CD14-positive monocyte (primary cell): ENCODE results near the gene TGFBRAP1. TPM values are rescaled to one million over a fixed set of nuclear protein-coding genes. Genes with fewer than 3 reads are reported as not detected.

ENCODE experiments used
- DNase-seq, 3 donors: peaks; one replicate each; pipeline ENCODE4 v3.0.0-alpha.2; 2011 to 2022
- H2AFZ ChIP-seq: 2 replicates; pipeline ENCODE4 v1.6.0; 2012; ENCODE audit warnings: mild to moderate bottlenecking, low read depth, low read length, inconsistent platforms; ENCODE audit not compliant: insufficient read depth, poor library complexity, severe bottlenecking
- H3K27ac ChIP-seq, 2 donors: 1 replicate in 1 of 2; 2 replicates in 1 of 2; pipeline ENCODE4 v1.5.1; 2012 to 2013; ENCODE audit warnings: low read length in 2 of 2, control low read depth in 1 of 2, inconsistent platforms in 1 of 2, low read depth in 1 of 2, mild to moderate bottlenecking in 1 of 2
- H3K27me3 ChIP-seq, 2 donors: one replicate each; pipeline versions ENCODE4 v1.6.0 to v1.6.1; 2011 to 2013; ENCODE audit warnings: low read length in 2 of 2; ENCODE audit not compliant: control insufficient read depth in 2 of 2, insufficient read depth in 2 of 2
- H3K36me3 ChIP-seq, 2 donors: replicated peaks in 1 of 2; 1 replicate in 1 of 2; 2 replicates in 1 of 2; pipeline versions ENCODE4 v1.5.1 to v1.6.1; 2012 to 2013; ENCODE audit warnings: low read length in 2 of 2, control low read depth in 1 of 2, inconsistent platforms in 1 of 2, mild to moderate bottlenecking in 1 of 2; ENCODE audit not compliant: insufficient read depth in 2 of 2, control insufficient read depth in 1 of 2
- H3K4me1 ChIP-seq, 2 donors: 1 replicate in 1 of 2; 2 replicates in 1 of 2; pipeline versions ENCODE4 v1.5.1 to v1.6.1; 2012 to 2013; ENCODE audit warnings: low read length in 2 of 2, control low read depth in 1 of 2, inconsistent platforms in 1 of 2, mild to moderate bottlenecking in 1 of 2, moderate library complexity in 1 of 2; ENCODE audit not compliant: insufficient read depth in 2 of 2, control insufficient read depth in 1 of 2
- H3K4me2 ChIP-seq: replicated peaks from 2 replicates; pipeline ENCODE3; 2012; ENCODE audit warnings: low read length, moderate library complexity, mild to moderate bottlenecking; ENCODE audit not compliant: poor library complexity, severe bottlenecking; ENCODE audit errors: extremely low read depth
- H3K4me3 ChIP-seq, 3 experiments: fragments of 200-600 bp in 1 of 3; sonication (generic) in 1 of 3; replicated peaks in 1 of 3; 1 replicate in 2 of 3; 2 replicates in 1 of 3; pipeline ENCODE4 v1.5.1; 2011 to 2013; ENCODE audit warnings: low read length in 3 of 3, mild to moderate bottlenecking in 3 of 3, control low read depth in 2 of 3, low read depth in 2 of 3, inconsistent platforms in 1 of 3, moderate library complexity in 1 of 3
- H3K79me2 ChIP-seq: 2 replicates; pipeline ENCODE4 v1.6.0; 2012; ENCODE audit warnings: mild to moderate bottlenecking, control low read depth, inconsistent platforms, low read length, moderate library complexity; ENCODE audit not compliant: insufficient read depth
- H3K9ac ChIP-seq: 2 replicates; pipeline ENCODE4 v1.6.0; 2017; ENCODE audit warnings: low read length, mild to moderate bottlenecking; ENCODE audit not compliant: insufficient read depth, poor library complexity, severe bottlenecking
- H3K9me3 ChIP-seq, 2 donors: replicated peaks in 1 of 2; 1 replicate in 1 of 2; 2 replicates in 1 of 2; pipeline versions ENCODE4 v1.5.1 to v1.6.1; 2012 to 2013; ENCODE audit warnings: low read length in 2 of 2, control low read depth in 1 of 2; ENCODE audit not compliant: control insufficient read depth in 1 of 2, insufficient read depth in 1 of 2
- H4K20me1 ChIP-seq: 2 replicates; pipeline ENCODE4 v1.6.0; 2012; ENCODE audit warnings: mild to moderate bottlenecking, low read length, control low read depth, moderate library complexity; ENCODE audit not compliant: insufficient read depth
- H3K27ac Mint-ChIP-seq, 7 donors: one replicate each; pipeline ENCODE4 v1.8.0; 2020; ENCODE audit warnings: mild to moderate bottlenecking in 7 of 7, mixed read lengths in 7 of 7, moderate library complexity in 6 of 7, inconsistent platforms in 2 of 7
- H3K27me3 Mint-ChIP-seq, 3 donors: one replicate each; pipeline ENCODE4 v1.8.0; 2021 to 2022; ENCODE audit warnings: low read depth in 3 of 3, mild to moderate bottlenecking in 3 of 3, mixed read lengths in 3 of 3, moderate library complexity in 3 of 3, inconsistent platforms in 1 of 3
- H3K36me3 Mint-ChIP-seq, 2 donors: one replicate each; pipeline ENCODE4 v1.8.0; 2020; ENCODE audit warnings: mixed read lengths in 2 of 2, inconsistent platforms in 1 of 2, mild to moderate bottlenecking in 1 of 2
- H3K4me1 Mint-ChIP-seq: one replicate; pipeline ENCODE4 v1.8.0; 2020; ENCODE audit warnings: mild to moderate bottlenecking, mixed read lengths
- H3K4me3 Mint-ChIP-seq, 2 donors: one replicate each; pipeline ENCODE4 v1.8.0; 2020; ENCODE audit warnings: mild to moderate bottlenecking in 2 of 2, mixed read lengths in 2 of 2, moderate library complexity in 1 of 2
- H3K9me3 Mint-ChIP-seq, 7 donors: one replicate each; pipeline ENCODE4 v1.8.0; 2020 to 2022; ENCODE audit warnings: mixed read lengths in 7 of 7, mild to moderate bottlenecking in 6 of 7, moderate library complexity in 6 of 7, inconsistent platforms in 2 of 7
- CTCF ChIP-seq: fragments of 200-600 bp; IDR thresholded peaks from one replicate; pipeline ENCODE4 v1.8.0; 2022; ENCODE audit warnings: antibody characterized with exemption, mild to moderate bottlenecking
- WGBS: methylation state at CpG from one replicate; pipeline ENCODE4 v1.1.5; 2013; ENCODE audit warnings: missing lambda C conversion rate; ENCODE audit not compliant: insufficient coverage; 5-methylcytosine and 5-hydroxymethylcytosine counted together
- intact Hi-C, 2 donors: fragments of 100-400 bp; cut with micrococcal nuclease; formaldehyde crosslinking; loops; one replicate each; pipeline versions ENCODE4 v1.15.0 to v1.15.1; 2023
- polyA plus RNA-seq, 3 donors: library from polyadenylated mRNA; depleted of rRNA in 1 of 3; unstranded in 2 of 3; stranded (reverse) in 1 of 3; fragments of 300-500 nt in 2 of 3; fragments of >200 nt in 1 of 3; fragmentation: Illumina TruSeq in 2 of 3; gene quantifications; 1 replicate in 2 of 3; 2 replicates in 1 of 3; pipeline ENCODE4 v1.2.3, GENCODE V29; 2012 to 2021

Gene TGFBRAP1
- polyA plus RNA-seq, 3 donors = 10.0 to 10.5 (median 10.2) TPM

- peaks cover 17 to 20% of the 10 kb centered on the region in 2 donors for H3K4me1 ChIP-seq
- peak overlapping the region; percentile 93 for H3K9ac ChIP-seq
- Mint-ChIP-seq H3K36me3 (peaks cover 32 to 35% of the 10 kb centered on the region in 2 donors), H3K27me3 (no peaks in the 10 kb centered on the region), H3K4me1 (peaks cover 26% of the 10 kb centered on the region), H3K27ac (peak overlapping the region; percentile 100), H3K4me3 (peak overlapping the region; percentile 91 to 100), H3K9me3 (no peaks in the 10 kb centered on the region)
- peak overlapping the region; percentile 75 to 95 (median 91) for H3K4me3 ChIP-seq
- no peaks in the 10 kb centered on the region for H3K9me3 ChIP-seq
- H4K20me1 ChIP-seq = no peaks in the 10 kb centered on the region
- peaks cover 37% of the 10 kb centered on the region for H3K79me2 ChIP-seq
- peak overlapping the region; percentile 93 for H3K4me2 ChIP-seq
- peaks cover 32 to 41% of the 10 kb centered on the region in 2 donors for H3K36me3 ChIP-seq
- intact Hi-C loops = no loop called here
- no peak for DNase-seq
- H3K27me3 ChIP-seq = no peaks in the 10 kb centered on the region
- WGBS = 13% methylated on average over 3 of the region's 5 CpGs
- no peak for TF ChIP-seq CTCF
- H3K27ac ChIP-seq = peak overlapping the region; percentile 95 to 100
- H2AFZ ChIP-seq = peak overlapping the region; percentile 91
These were observed 8.5 kb upstream of the TGFBRAP1 start for GRCh38 chr2:105338020-105338385.

DNA sequence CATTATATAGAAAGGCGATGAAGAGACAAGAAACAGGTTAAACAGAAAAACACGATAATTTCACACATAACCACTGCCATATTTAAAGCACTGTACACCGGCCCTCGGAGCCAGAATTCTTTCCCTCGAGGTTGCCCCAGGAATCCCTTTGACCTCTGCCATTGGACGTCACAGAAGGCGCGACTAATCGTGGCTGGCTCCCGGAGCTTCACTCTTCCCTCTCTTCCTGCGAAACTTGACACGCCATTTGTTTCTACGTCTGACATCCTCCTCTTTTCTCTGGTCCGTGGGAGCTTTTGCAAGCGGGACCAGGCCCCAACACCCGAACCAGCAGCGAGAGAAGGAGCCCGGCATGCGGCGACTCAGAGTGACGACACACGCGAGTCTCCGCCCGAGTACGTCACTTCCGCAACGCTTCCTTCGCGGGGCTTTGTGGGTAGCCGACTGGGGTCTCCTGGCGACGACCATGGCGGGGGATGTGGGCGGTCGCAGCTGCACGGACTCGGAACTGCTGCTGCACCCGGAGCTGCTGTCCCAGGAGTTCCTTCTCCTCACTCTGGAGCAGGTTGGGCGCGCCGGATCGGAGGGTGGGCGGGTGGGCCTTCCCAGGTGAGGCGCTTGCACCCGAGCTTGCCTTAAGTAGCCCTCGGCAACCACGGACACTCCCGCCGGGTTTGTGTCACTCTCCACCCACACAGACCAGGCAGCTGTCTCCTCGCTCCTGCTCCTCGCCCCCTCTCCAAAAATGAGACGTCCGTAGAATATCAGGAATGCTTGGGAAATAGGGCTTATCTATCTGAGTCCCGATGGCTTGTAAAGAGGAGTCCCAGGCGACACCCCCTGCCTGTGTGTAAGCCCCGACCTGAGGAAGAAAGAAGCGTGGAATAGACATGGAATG lies 7.8 kb upstream of the TGFBRAP1 start, which contains the start of gene C2orf49:
TSS of gene C2orf49 (plus strand) at position 419 of the 898 bp plus-strand sequence. CDS start at position 467, 48 bp downstream.
- Mint-ChIP-seq H3K4me3 (peak within 1 kb of the TSS; percentile 91 to 100), H3K9me3 (no peaks in the 10 kb centered on the region), H3K4me1 (peaks cover 26% of the 10 kb centered on the region), H3K27ac (peak within 1 kb of the TSS; percentile 100), H3K27me3 (no peaks in the 10 kb centered on the region), H3K36me3 (peaks cover 26 to 30% of the 10 kb centered on the region in 2 donors)
- intact Hi-C loops = no loop called here
- H3K4me1 ChIP-seq = peaks cover 17 to 20% of the 10 kb centered on the region in 2 donors
- H3K4me2 ChIP-seq = peak within 1 kb of the TSS; percentile 93
- H3K27me3 ChIP-seq = no peaks in the 10 kb centered on the region
- H3K36me3 ChIP-seq = peaks cover 25 to 35% of the 10 kb centered on the region in 2 donors
- peak; percentile 81 to 89 (median 85) for DNase-seq
- H4K20me1 ChIP-seq = no peaks in the 10 kb centered on the region
- H3K4me3 ChIP-seq = peak within 1 kb of the TSS; percentile 75 to 95 (median 91)
- H3K9ac ChIP-seq = peak within 1 kb of the TSS; percentile 93
- under 1% methylated on average over 43 of the region's 58 CpGs for WGBS
- H2AFZ ChIP-seq = peak within 1 kb of the TSS; percentile 91
- peak within 1 kb of the TSS; percentile 95 to 100 for H3K27ac ChIP-seq
- peaks cover 37% of the 10 kb centered on the region for H3K79me2 ChIP-seq
- no peak for TF ChIP-seq CTCF
- no peaks in the 10 kb centered on the region for H3K9me3 ChIP-seq
